GM12878 (cell line): Measurements from ENCODE around the gene SLC25A41. TPM values are rescaled to one million over a fixed set of nuclear protein-coding genes. Genes with fewer than 3 reads are reported as not detected.

Experiments used
- ATAC-seq: fragments of 200-7000 bp; cut with Tn5 transposase; 3 replicates; pipeline ENCODE4 v1.9.1; 2020; ENCODE audit warnings: mild to moderate bottlenecking, moderate library complexity
- BruUV-seq: library from RNA; stranded (reverse); fragments of 400-500 nt; replicated peaks from 2 replicates; lab custom pipeline; 2021; lab: Mats Ljungman, UMichigan
- CTCF ChIA-PET: fragments of 300-600 bp; sonication (Branson Sonifier 250); formaldehyde crosslinking; extraction: SDS; loops from one replicate; lab custom pipeline; 2021; ENCODE audit warnings: inconsistent platforms; lab: Yijun Ruan, JAX
- POLR2A ChIA-PET: fragments of 350-600 bp; formaldehyde crosslinking; extraction: SDS; loops from one replicate; lab custom pipeline; 2021; ENCODE audit warnings: inconsistent platforms; lab: Charles Lee
- RAD21 ChIA-PET: fragments of 300-600 bp; sonication (Branson Sonifier 250); formaldehyde crosslinking; loops from one replicate; lab custom pipeline; 2023; ENCODE audit warnings: antibody characterized with exemption; ENCODE audit not compliant: unreplicated experiment; lab: Charles Lee
- SMC1A ChIA-PET: fragments of 300-600 bp; sonication (Branson Sonifier 250); formaldehyde crosslinking; loops from one replicate; lab custom pipeline; 2023; ENCODE audit not compliant: unreplicated experiment, uncharacterized antibody; lab: Charles Lee
- DNase-seq: peaks from one replicate; pipeline ENCODE4 v3.0.0-alpha.2; 2011; ENCODE audit warnings: low read depth, low spot score
- FAIRE-seq: peaks from 3 replicates; lab custom pipeline; 2011; peaks lifted over from hg19 to GRCh38; lab: Jason Lieb, UNC
- H2AFZ ChIP-seq: 2 replicates; pipeline ENCODE4 v1.6.0; 2011; ENCODE audit warnings: low read depth, low read length, control low read depth; ENCODE audit not compliant: control insufficient read depth
- H3K27ac ChIP-seq: 2 replicates; pipeline ENCODE4 v1.5.1; 2011; ENCODE audit warnings: control low read depth; ENCODE audit not compliant: control insufficient read depth, insufficient read depth
- H3K27me3 ChIP-seq, 2 experiments: replicated peaks in 1 of 2; 2 replicates each; pipeline versions ENCODE4 v1.6.0 to v1.6.1; 2011; ENCODE audit warnings: low read length in 1 of 2; ENCODE audit not compliant: control insufficient read depth in 2 of 2, insufficient read depth in 2 of 2
- H3K36me3 ChIP-seq, 2 experiments: 2 replicates each; pipeline ENCODE4 v1.5.1; 2011; ENCODE audit warnings: low read length in 1 of 2; ENCODE audit not compliant: control insufficient read depth in 2 of 2, insufficient read depth in 2 of 2
- H3K4me1 ChIP-seq: 2 replicates; pipeline ENCODE4 v1.6.1; 2011; ENCODE audit warnings: mild to moderate bottlenecking, low read length, moderate library complexity, mixed read lengths; ENCODE audit not compliant: control insufficient read depth, insufficient read depth
- H3K4me2 ChIP-seq: 2 replicates; pipeline ENCODE4 v1.6.0; 2011; ENCODE audit warnings: control low read depth; ENCODE audit not compliant: control insufficient read depth, insufficient read depth
- H3K4me3 ChIP-seq: fragments of 200-600 bp; sonication (generic); 2 replicates; pipeline ENCODE4 v1.5.1; 2016
- H3K79me2 ChIP-seq: 2 replicates; pipeline ENCODE4 v1.6.0; 2011; ENCODE audit warnings: low read length; ENCODE audit not compliant: control insufficient read depth, insufficient read depth
- H3K9ac ChIP-seq: 2 replicates; pipeline ENCODE4 v1.8.0; 2011; ENCODE audit warnings: low read length, control low read depth, mixed read lengths; ENCODE audit not compliant: control insufficient read depth, insufficient read depth
- H3K9me3 ChIP-seq: replicated peaks from 3 replicates; pipeline ENCODE4 v1.5.1; 2011; ENCODE audit warnings: mild to moderate bottlenecking, low read length; ENCODE audit not compliant: control insufficient read depth, insufficient read depth
- H4K20me1 ChIP-seq: 2 replicates; pipeline ENCODE4 v1.6.0; 2011; ENCODE audit not compliant: control insufficient read depth, insufficient read depth
- ATF7 ChIP-seq: fragments of 450-650 bp; IDR thresholded peaks from 2 replicates; pipeline ENCODE4 v1.6.1; 2016; ENCODE audit warnings: low read depth, mild to moderate bottlenecking
- BACH1 ChIP-seq: fragments of 450-650 bp; IDR thresholded peaks from 2 replicates; pipeline ENCODE4 v1.6.1; 2017; ENCODE audit warnings: mild to moderate bottlenecking, borderline replicate concordance
- BCL11A ChIP-seq: IDR thresholded peaks from 2 replicates; pipeline ENCODE4 v1.6.1; 2011; ENCODE audit warnings: low read depth, low read length
- CHD2 ChIP-seq: IDR thresholded peaks from 2 replicates; pipeline ENCODE4 v1.6.1; 2011; ENCODE audit warnings: low read depth, low read length, improper control_type of control experiment, borderline replicate concordance
- ETV6 ChIP-seq, 2 experiments: fragments of 450-650 bp in 1 of 2; IDR thresholded peaks in 1 of 2; conservative IDR thresholded peaks in 1 of 2; 2 replicates each; pipeline ENCODE4 v1.6.1; 2014; ENCODE audit warnings: antibody characterized with exemption in 1 of 2, borderline replicate concordance in 1 of 2, low read depth in 1 of 2, mild to moderate bottlenecking in 1 of 2, moderate library complexity in 1 of 2
- GABPA ChIP-seq: IDR thresholded peaks from 2 replicates; pipeline ENCODE4 v1.6.1; 2014; ENCODE audit warnings: antibody characterized with exemption, low read depth, mild to moderate bottlenecking, inconsistent platforms
- JUNB ChIP-seq: IDR thresholded peaks from 2 replicates; pipeline ENCODE4 v1.6.1; 2016; ENCODE audit warnings: antibody characterized with exemption, mild to moderate bottlenecking
- KAT2A ChIP-seq: conservative IDR thresholded peaks from 2 replicates; pipeline ENCODE4 v1.6.1; 2011; ENCODE audit warnings: low read depth, low read length; ENCODE audit not compliant: control insufficient read depth
- MYC ChIP-seq: IDR thresholded peaks from 2 replicates; pipeline ENCODE4 v1.6.1; 2011; ENCODE audit warnings: mild to moderate bottlenecking, low read length, moderate library complexity, inconsistent platforms; ENCODE audit not compliant: insufficient read depth, insufficient replicate concordance, insufficient read length, severe bottlenecking
- NR2C2 ChIP-seq: IDR thresholded peaks from 2 replicates; pipeline ENCODE4 v1.6.1; 2011; ENCODE audit warnings: borderline replicate concordance, low read depth; ENCODE audit not compliant: control insufficient read depth, insufficient read length
- RCOR1 ChIP-seq: conservative IDR thresholded peaks from 2 replicates; pipeline ENCODE4 v1.6.1; 2012; ENCODE audit warnings: low read depth, low read length, improper control_type of control experiment
- SUPT20H ChIP-seq: IDR thresholded peaks from 2 replicates; pipeline ENCODE4 v1.6.1; 2011; ENCODE audit warnings: low read depth, mild to moderate bottlenecking, low read length, moderate library complexity, borderline replicate concordance; ENCODE audit not compliant: control insufficient read depth
- TARDBP ChIP-seq: IDR thresholded peaks from 2 replicates; pipeline ENCODE4 v1.6.1; 2016; ENCODE audit warnings: borderline replicate concordance
- ZNF207 ChIP-seq: fragments of 450-650 bp; IDR thresholded peaks from 2 replicates; pipeline ENCODE4 v1.6.1; 2014; ENCODE audit warnings: antibody characterized with exemption, mild to moderate bottlenecking, borderline replicate concordance
- WGBS: methylation state at CpG from one replicate; pipeline ENCODE4 v1.1.6; 2016; ENCODE audit warnings: low lambda C conversion rate; ENCODE audit not compliant: insufficient replicate concordance, insufficient coverage; ENCODE audit errors: missing lambda C conversion rate; 5-methylcytosine and 5-hydroxymethylcytosine counted together
- in situ Hi-C: fragments of 300-500 bp; cut with MboI; formaldehyde crosslinking; loops from 9 replicates; pipeline ENCODE4 v1.14.3; 2018; ENCODE audit warnings: mixed read lengths
- intact Hi-C: fragments of 100-400 bp; cut with micrococcal nuclease; formaldehyde crosslinking; loops from one replicate; pipeline ENCODE4 v1.14.2; 2022; ENCODE audit not compliant: unreplicated experiment
- polyA plus RNA-seq, 11 experiments: library from polyadenylated mRNA; depleted of rRNA in 4 of 11; unstranded in 6 of 11; stranded (reverse) in 5 of 11; fragments of >200 nt; fragmentation: Nextera tagmentation in 4 of 11; fragmentation: Illumina TruSeq in 1 of 11; extraction: Ambion mirVana in 4 of 11; extraction: Trizol in 1 of 11; gene quantifications; 1 replicate in 1 of 11; 2 replicates in 10 of 11; pipeline versions ENCODE4 v1.2.1 to v1.2.3, GENCODE V29; 2011 to 2016; ENCODE audit warnings: inconsistent platforms in 2 of 11, missing spikeins in 2 of 11, low read depth in 1 of 11
- total RNA-seq, 4 experiments: library from RNA; depleted of rRNA in 3 of 4; stranded (reverse); fragments of >200 nt in 3 of 4; fragmentation: Illumina TruSeq in 1 of 4; extraction: Trizol in 1 of 4; gene quantifications; 2 replicates each; pipeline versions ENCODE4 v1.2.1 to v1.2.3, GENCODE V29; 2013 to 2021
- TF ChIP-seq, protein P1 (sequence below): fragments of 450-650 bp; IDR thresholded peaks from 2 replicates; pipeline ENCODE4 v1.6.1; 2018; ENCODE audit warnings: mild to moderate bottlenecking, low read depth, moderate library complexity; ENCODE audit not compliant: partially characterized antibody
- TF ChIP-seq, protein P2 (sequence below): IDR thresholded peaks from 2 replicates; pipeline ENCODE4 v1.6.1; 2011; ENCODE audit warnings: mild to moderate bottlenecking, low read depth, low read length, moderate library complexity; ENCODE audit not compliant: insufficient replicate concordance
- TF ChIP-seq, protein P3 (sequence below): fragments of 450-650 bp; IDR thresholded peaks from 2 replicates; pipeline ENCODE4 v1.6.1; 2016; ENCODE audit warnings: mild to moderate bottlenecking
- TF ChIP-seq, protein P4 (sequence below): fragments of 450-650 bp; IDR thresholded peaks from 2 replicates; pipeline ENCODE4 v1.6.1; 2017; ENCODE audit warnings: mild to moderate bottlenecking

Gene SLC25A41
- total and polyA plus RNA-seq, 10 of the 15 experiments (the other 5 are each of a cell fraction or from before 2014, with no cell fraction given): 0.23 to 1.2 (median 0.43) TPM; not detected in 2

GRCh38 chr19:6465663-6466062, 32.1 kb upstream of the SLC25A41 start:
- no peaks in the 10 kb centered on the region for H3K79me2 ChIP-seq
- no peaks in the 10 kb centered on the region for H3K4me1 ChIP-seq
- in situ Hi-C loops: no loop called here
- FAIRE-seq (no peak), DNase-seq (no peak), ATAC-seq (no peak)
- POLR2A ChIA-PET: interaction anchor here (0.7 to 1.2 kb wide), 2 partner anchors 15 to 22 kb away, joined by 3 read pairs; no protein-coding TSS in a partner anchor
- no peaks in the 10 kb centered on the region for H3K9me3 ChIP-seq
- no peaks in the 10 kb centered on the region; a peak in 1 of 4 replicates for H3K36me3 ChIP-seq
- no peaks in the 10 kb centered on the region for H4K20me1 ChIP-seq
- intact Hi-C loops: no loop called here
- SMC1A ChIA-PET: no interaction called here
- no peak overlapping the region for H3K27ac ChIP-seq
- RAD21 ChIA-PET: no interaction called here
- no peak overlapping the region for H3K4me2 ChIP-seq
- BruUV-seq: no TSS peak
- H3K27me3 ChIP-seq: no peaks in the 10 kb centered on the region
- CTCF ChIA-PET: no interaction called here
- H3K9ac ChIP-seq: no peak overlapping the region
- H3K4me3 ChIP-seq: no peak overlapping the region
- WGBS: 90% methylated on average over 8 of the region's 8 CpGs
- no peak overlapping the region for H2AFZ ChIP-seq
- TF ChIP-seq, protein P1, sequence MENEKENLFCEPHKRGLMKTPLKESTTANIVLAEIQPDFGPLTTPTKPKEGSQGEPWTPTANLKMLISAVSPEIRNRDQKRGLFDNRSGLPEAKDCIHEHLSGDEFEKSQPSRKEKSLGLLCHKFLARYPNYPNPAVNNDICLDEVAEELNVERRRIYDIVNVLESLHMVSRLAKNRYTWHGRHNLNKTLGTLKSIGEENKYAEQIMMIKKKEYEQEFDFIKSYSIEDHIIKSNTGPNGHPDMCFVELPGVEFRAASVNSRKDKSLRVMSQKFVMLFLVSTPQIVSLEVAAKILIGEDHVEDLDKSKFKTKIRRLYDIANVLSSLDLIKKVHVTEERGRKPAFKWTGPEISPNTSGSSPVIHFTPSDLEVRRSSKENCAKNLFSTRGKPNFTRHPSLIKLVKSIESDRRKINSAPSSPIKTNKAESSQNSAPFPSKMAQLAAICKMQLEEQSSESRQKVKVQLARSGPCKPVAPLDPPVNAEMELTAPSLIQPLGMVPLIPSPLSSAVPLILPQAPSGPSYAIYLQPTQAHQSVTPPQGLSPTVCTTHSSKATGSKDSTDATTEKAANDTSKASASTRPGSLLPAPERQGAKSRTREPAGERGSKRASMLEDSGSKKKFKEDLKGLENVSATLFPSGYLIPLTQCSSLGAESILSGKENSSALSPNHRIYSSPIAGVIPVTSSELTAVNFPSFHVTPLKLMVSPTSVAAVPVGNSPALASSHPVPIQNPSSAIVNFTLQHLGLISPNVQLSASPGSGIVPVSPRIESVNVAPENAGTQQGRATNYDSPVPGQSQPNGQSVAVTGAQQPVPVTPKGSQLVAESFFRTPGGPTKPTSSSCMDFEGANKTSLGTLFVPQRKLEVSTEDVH: no peak
- TF ChIP-seq BCL11A: no peak
- TF ChIP-seq BACH1: no peak
- no peak for TF ChIP-seq JUNB
- no peak for TF ChIP-seq ATF7
- TF ChIP-seq, protein P2, sequence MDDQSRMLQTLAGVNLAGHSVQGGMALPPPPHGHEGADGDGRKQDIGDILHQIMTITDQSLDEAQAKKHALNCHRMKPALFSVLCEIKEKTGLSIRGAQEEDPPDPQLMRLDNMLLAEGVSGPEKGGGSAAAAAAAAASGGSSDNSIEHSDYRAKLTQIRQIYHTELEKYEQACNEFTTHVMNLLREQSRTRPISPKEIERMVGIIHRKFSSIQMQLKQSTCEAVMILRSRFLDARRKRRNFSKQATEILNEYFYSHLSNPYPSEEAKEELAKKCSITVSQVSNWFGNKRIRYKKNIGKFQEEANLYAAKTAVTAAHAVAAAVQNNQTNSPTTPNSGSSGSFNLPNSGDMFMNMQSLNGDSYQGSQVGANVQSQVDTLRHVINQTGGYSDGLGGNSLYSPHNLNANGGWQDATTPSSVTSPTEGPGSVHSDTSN: no peak
- no peak for TF ChIP-seq RCOR1
- no peak for TF ChIP-seq KAT2A
- TF ChIP-seq NR2C2: no peak
- no peak for TF ChIP-seq TARDBP
- no peak for TF ChIP-seq ZNF207
- TF ChIP-seq, protein P3, sequence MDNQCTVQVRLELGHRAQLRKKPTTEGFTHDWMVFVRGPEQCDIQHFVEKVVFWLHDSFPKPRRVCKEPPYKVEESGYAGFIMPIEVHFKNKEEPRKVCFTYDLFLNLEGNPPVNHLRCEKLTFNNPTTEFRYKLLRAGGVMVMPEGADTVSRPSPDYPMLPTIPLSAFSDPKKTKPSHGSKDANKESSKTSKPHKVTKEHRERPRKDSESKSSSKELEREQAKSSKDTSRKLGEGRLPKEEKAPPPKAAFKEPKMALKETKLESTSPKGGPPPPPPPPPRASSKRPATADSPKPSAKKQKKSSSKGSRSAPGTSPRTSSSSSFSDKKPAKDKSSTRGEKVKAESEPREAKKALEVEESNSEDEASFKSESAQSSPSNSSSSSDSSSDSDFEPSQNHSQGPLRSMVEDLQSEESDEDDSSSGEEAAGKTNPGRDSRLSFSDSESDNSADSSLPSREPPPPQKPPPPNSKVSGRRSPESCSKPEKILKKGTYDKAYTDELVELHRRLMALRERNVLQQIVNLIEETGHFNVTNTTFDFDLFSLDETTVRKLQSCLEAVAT: no peak
- TF ChIP-seq MYC: no peak
- no peak for TF ChIP-seq GABPA
- no peak for TF ChIP-seq SUPT20H
- TF ChIP-seq ETV6 (conservative IDR thresholded peaks at IDR 0.05 in 1 of 2, IDR thresholded peaks at IDR 0.05 in 1 of 2; ENCODE audit: borderline replicate concordance in 1 of 2, low read depth in 1 of 2): no peak
- TF ChIP-seq CHD2: no peak
- TF ChIP-seq, protein P4, sequence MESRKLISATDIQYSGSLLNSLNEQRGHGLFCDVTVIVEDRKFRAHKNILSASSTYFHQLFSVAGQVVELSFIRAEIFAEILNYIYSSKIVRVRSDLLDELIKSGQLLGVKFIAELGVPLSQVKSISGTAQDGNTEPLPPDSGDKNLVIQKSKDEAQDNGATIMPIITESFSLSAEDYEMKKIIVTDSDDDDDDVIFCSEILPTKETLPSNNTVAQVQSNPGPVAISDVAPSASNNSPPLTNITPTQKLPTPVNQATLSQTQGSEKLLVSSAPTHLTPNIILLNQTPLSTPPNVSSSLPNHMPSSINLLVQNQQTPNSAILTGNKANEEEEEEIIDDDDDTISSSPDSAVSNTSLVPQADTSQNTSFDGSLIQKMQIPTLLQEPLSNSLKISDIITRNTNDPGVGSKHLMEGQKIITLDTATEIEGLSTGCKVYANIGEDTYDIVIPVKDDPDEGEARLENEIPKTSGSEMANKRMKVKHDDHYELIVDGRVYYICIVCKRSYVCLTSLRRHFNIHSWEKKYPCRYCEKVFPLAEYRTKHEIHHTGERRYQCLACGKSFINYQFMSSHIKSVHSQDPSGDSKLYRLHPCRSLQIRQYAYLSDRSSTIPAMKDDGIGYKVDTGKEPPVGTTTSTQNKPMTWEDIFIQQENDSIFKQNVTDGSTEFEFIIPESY: no peak
